Stimulated activated naive CD8-positive, alpha-beta T cell treated with anti-CD3 and anti-CD28 coated beads, Interleukin-15, amount 100 ng/mL, for 72 hours (primary cell): ENCODE measurements around the gene STYK1.
A peak's percentile ranks its signal among the peaks of the same experiment; 100 is the strongest.

Source experiments
- ATAC-seq: fragments of 150-1000 bp; cut with Tn5 transposase; 2 replicates; pipeline ENCODE4 v1.10.0; 2021; ENCODE audit warnings: mild to moderate bottlenecking, moderate library complexity
- DNase-seq, 2 donors: peaks; one replicate each; pipeline ENCODE4 v3.0.0; 2021 to 2022
- H3K27ac Mint-ChIP-seq, 2 donors: one replicate each; pipeline ENCODE4 v1.8.0; 2022; ENCODE audit warnings: mild to moderate bottlenecking in 2 of 2, mixed read lengths in 2 of 2, moderate library complexity in 2 of 2
- H3K27me3 Mint-ChIP-seq: one replicate; pipeline ENCODE4 v1.8.0; 2022; ENCODE audit warnings: mixed read lengths
- H3K4me1 Mint-ChIP-seq: one replicate; pipeline ENCODE4 v1.8.0; 2022; ENCODE audit warnings: mild to moderate bottlenecking, mixed read lengths
- H3K4me3 Mint-ChIP-seq, 2 donors: one replicate each; pipeline ENCODE4 v1.8.0; 2022; ENCODE audit warnings: mild to moderate bottlenecking in 2 of 2, mixed read lengths in 2 of 2, moderate library complexity in 1 of 2
- H3K9me3 Mint-ChIP-seq, 2 donors: one replicate each; pipeline ENCODE4 v1.8.0; 2022; ENCODE audit warnings: mixed read lengths in 2 of 2

STYK1 gene

DNA sequence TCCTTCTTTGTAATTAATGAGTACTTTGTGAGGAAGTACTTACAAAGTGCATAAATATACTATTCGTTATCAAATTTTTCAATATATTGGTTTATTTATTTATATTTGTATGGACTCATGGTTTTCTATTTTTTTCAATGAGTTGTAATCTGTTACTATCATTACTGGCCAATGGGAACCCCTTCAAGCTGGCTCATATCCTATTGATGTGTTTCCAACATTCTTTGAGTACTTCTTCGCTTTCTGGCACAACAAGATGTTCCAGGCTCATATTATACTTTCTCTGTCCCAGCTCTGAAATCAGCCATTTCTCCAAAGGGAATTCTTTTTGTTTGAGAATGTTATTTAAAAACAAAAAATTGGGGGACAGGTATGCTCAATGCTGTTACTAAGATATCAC lies 31.8 kb upstream of the STYK1 start:
- Mint-ChIP-seq H3K4me1 (peaks cover 20% of the 10 kb centered on the region), H3K4me3 (no peak overlapping the region), H3K27me3 (no peaks in the 10 kb centered on the region), H3K27ac (no peak overlapping the region), H3K9me3 (no peaks in the 10 kb centered on the region)
- no peak for DNase-seq
- ATAC-seq, result no peak

DNA sequence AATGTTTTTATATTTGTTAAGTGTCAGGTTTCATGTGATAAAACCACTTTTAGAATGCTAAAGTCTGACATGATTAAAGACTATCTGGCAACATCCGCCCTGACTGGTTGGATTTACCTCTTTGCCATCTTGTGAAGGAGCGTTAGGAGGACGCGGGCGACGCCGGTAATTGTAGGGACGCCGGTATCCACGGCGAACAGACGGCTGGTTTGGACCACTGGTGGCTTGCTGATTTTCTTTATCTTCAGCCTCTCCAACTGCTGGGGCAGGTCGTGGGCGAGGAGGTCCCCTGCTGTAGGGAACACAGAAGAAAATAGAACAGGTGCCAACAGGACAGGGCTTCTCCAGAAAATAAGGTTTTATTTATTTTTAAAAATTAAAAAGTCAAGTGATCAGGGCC lies 28.0 kb upstream of the STYK1 start:
- no peak for ATAC-seq
- Mint-ChIP-seq H3K4me1 (peaks cover 16% of the 10 kb centered on the region), H3K27ac (no peak overlapping the region), H3K27me3 (no peaks in the 10 kb centered on the region), H3K9me3 (no peaks in the 10 kb centered on the region), H3K4me3 (no peak overlapping the region)
- no peak for DNase-seq

DNA sequence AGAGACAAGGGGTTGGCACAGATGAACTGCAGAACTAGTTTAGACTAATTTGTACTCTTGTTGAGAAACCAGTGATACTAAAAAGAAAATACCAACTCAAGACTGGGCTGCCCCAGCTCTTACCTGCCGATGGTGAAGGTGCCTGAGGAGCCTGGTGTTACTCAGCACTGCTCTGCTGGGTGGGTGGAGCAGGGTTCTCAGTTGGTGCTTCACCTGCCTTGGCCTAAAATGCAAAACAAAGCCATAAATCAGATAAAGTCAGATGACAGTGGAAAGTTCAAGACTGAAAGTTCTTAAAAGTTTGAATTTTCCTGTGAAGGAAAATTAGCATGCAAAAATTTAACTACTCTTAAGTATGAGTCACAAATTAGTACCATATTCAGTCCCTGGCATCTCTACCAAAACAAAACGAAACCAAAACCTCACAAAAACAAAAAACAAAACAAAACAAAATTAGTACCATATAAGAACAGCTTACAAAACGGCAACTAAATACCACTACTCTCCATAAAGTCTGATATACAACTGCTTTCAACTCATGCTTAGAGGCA lies 27.4 kb upstream of the STYK1 start:
- DNase-seq, result peak in 1 of 2 donors; percentile 24
- H3K4me1 Mint-ChIP-seq, result peaks cover 16% of the 10 kb centered on the region
- peak overlapping the region; percentile 13 to 37 for H3K27ac Mint-ChIP-seq
- H3K27me3 Mint-ChIP-seq, result no peaks in the 10 kb centered on the region
- H3K9me3 Mint-ChIP-seq, result no peaks in the 10 kb centered on the region
- peak; percentile 91 for ATAC-seq
- H3K4me3 Mint-ChIP-seq, result peak overlapping the region in 1 of 2 donors; percentile 20

DNA sequence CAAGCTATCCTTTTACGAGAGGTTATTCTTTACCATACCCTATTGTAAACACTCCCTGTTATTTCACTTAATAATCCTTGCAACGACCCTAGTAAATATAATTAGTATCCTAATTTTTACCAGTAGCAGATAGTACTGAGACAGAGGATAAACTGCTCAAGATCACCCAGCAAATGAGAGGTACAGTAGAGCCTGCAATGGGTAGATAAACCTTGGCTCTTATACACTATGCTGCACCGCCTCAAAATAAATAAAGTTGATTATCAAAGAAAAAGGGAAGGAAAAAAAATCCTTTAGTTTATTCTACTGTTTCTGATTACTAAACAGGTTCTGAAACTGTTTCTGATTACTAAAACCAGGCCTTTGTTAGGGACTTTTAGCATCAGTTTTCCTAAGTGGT lies 26.7 kb upstream of the STYK1 start:
- H3K4me1 Mint-ChIP-seq, result peaks cover 16% of the 10 kb centered on the region
- DNase-seq (no peak), ATAC-seq (no peak)
- no peaks in the 10 kb centered on the region for H3K9me3 Mint-ChIP-seq
- H3K27ac Mint-ChIP-seq, result peak overlapping the region in 1 of 2 donors; percentile 8
- no peaks in the 10 kb centered on the region for H3K27me3 Mint-ChIP-seq
- no peak overlapping the region for H3K4me3 Mint-ChIP-seq

DNA sequence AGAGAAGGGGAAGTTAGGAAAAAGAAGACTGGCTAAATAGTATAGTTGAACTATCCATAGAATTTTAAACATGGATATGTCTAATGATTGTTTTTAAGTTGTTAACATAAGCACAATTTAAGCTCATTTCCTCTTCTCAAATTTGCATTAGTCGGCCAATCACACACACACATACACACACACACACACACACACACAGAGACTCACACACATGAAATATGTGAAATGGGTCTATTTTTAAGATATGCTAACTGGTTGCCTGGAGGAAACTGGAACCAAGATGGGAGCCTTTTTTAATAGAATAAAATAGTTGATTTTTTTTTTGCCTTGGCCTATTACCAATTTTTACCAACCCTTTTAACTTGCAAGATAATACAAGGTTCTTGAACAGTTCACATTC lies 24.0 kb upstream of the STYK1 start:
- H3K4me3 Mint-ChIP-seq, result no peak overlapping the region
- H3K27ac Mint-ChIP-seq, result no peak overlapping the region
- ATAC-seq, result no peak
- no peak for DNase-seq
- H3K9me3 Mint-ChIP-seq, result no peaks in the 10 kb centered on the region
- H3K4me1 Mint-ChIP-seq, result peaks cover 16% of the 10 kb centered on the region
- H3K27me3 Mint-ChIP-seq, result no peaks in the 10 kb centered on the region

DNA sequence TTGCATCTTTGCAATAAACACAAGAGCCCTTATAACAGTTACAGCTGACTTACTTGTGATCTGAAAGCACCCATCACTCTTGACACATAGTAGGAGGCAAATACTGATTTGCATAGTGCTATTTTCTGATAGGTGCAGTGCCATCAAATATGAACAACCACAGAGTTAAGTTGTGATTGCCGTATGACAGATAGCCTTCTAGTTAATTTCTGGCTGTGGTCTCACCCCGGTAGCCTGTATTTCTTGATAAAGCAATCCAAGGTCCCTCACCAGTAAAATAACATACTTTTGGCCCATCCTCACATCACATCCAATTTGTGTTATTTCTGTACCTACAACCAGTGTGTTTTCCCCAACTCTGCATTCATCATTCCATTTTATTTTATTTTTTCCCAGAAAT lies 23.3 kb upstream of the STYK1 start:
- H3K9me3 Mint-ChIP-seq, result no peaks in the 10 kb centered on the region
- no peaks in the 10 kb centered on the region for H3K27me3 Mint-ChIP-seq
- ATAC-seq (no peak), DNase-seq (no peak)
- H3K27ac Mint-ChIP-seq, result no peak overlapping the region
- peaks cover 16% of the 10 kb centered on the region for H3K4me1 Mint-ChIP-seq
- no peak overlapping the region for H3K4me3 Mint-ChIP-seq

DNA sequence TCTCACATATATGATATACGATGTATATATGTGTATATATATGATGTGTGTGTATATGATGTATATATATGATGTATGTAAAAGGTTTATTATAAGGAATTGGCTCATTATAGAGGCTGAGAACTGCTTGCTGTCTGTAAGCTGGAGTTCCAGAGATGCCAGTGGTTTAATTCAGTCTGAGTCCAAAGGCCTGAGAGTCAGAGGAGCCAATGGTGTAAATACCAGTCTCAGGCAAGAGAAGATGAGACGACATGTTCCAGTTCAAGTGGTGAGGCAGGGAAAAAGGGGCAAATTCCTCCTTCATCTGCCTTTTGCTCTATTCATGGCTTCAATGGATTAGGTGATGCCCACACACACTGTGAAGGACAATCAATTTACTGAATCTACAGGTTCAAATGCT lies 17.1 kb upstream of the STYK1 start:
- Mint-ChIP-seq H3K4me3 (no peak overlapping the region), H3K9me3 (peaks cover 8 to 16% of the 10 kb centered on the region in 2 donors), H3K4me1 (no peaks in the 10 kb centered on the region), H3K27ac (no peak overlapping the region), H3K27me3 (no peaks in the 10 kb centered on the region)
- ATAC-seq, result no peak
- DNase-seq, result no peak

DNA sequence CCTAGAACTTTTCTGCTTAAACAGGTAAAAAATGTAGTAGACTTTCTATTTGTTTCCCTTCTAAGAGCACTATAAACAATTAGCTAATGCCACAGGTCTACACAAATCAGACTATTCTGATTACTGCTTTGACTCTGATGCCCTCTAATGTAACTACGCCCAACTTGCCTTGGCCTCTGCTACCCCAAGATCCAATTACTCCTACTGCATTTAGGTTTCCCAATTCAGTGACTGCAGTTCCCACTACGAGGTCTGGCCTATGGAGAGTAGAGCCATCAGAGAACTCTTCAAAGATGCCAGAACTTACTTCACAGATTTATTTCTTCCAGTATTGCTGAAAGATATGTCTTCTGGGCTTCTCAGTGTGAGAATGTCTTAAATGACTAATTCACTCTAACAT lies 15.3 kb upstream of the STYK1 start:
- Mint-ChIP-seq H3K4me3 (no peak overlapping the region), H3K9me3 (peaks cover 8 to 16% of the 10 kb centered on the region in 2 donors), H3K27ac (no peak overlapping the region), H3K27me3 (peaks cover 9% of the 10 kb centered on the region), H3K4me1 (no peaks in the 10 kb centered on the region)
- ATAC-seq (no peak), DNase-seq (no peak)

DNA sequence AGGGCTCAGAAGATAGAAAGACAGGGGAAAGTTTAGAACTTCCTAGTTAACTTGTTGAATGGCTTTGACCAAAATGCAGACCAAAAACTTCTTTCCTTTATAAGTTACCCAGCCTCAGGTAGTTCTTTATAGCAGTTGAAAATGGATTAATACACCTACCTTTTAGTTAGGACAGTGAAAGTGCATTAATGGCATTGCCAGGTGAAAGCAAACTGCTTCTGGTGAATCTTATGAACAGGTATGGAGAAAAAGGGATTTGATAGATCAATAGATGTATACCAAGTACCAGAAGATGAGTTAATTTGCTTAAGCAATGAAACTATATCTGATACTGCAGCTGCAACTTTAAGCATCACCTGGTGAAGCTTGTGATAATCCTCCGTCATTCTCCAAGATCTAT lies 14.2 kb upstream of the STYK1 start:
- DNase-seq (no peak), ATAC-seq (no peak)
- Mint-ChIP-seq H3K27ac (no peak overlapping the region), H3K4me3 (no peak overlapping the region), H3K4me1 (no peaks in the 10 kb centered on the region), H3K9me3 (peaks cover 8 to 16% of the 10 kb centered on the region in 2 donors), H3K27me3 (peaks cover 9% of the 10 kb centered on the region)

DNA sequence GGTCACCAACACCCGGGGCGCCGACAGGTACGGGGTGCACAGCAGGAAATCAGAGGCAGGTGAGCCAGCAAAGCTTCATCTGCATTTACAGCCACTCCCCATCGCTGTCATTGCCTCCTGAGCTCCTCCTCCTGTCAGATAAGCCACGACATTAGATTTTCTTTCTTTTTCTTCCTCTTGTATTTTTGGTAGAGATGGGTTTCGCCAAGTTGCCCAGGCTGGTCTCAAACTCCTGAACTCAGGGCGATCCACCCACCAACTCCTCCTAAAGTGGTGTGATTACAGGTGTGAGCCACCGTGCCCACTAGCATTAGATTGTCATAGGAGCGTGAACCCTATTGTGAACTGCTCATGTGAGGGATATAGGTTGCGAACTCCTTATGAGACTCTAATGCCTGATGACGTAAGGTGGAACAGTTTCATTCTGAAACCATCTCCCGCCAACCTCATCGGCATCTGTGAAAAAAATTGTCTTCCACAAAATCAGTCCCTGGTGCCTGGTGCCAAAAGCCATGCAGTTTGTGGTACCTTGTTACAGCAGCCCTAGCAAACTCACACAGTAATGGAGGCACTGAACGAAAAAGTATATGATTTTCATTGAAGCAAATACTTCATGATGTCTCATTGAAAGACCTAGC lies 1.5 kb downstream of the STYK1 start:
- Mint-ChIP-seq H3K27ac (peak overlapping the region in 1 of 2 donors; percentile 10), H3K4me3 (peak overlapping the region; percentile 88 to 89), H3K27me3 (peaks cover 17% of the 10 kb centered on the region), H3K4me1 (peaks cover 57% of the 10 kb centered on the region), H3K9me3 (no peaks in the 10 kb centered on the region)
- ATAC-seq, result no peak
- DNase-seq, result peak in 1 of 2 donors; percentile 21

DNA sequence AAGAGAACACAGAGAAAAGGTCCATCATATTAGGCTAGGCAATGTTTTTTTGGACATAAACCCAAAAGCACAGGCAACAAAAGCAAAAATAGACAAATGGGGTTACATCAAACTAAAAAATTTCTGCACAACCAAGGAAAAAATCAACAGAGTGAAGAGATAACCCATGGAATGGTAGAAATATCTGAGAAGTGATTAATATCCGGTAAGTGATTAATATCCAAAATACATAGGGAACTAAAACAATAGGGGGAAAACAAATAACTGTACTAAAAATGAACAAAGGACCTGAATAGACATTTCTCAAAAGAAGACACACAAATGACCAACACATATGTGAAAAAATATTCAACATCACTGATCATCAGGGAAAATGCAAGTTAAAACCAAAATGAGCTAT lies 4.3 kb downstream of the STYK1 start:
- ATAC-seq, result no peak
- no peaks in the 10 kb centered on the region for H3K27me3 Mint-ChIP-seq
- peaks cover 45% of the 10 kb centered on the region for H3K4me1 Mint-ChIP-seq
- H3K9me3 Mint-ChIP-seq, result no peaks in the 10 kb centered on the region
- no peak overlapping the region for H3K27ac Mint-ChIP-seq
- DNase-seq, result no peak
- no peak overlapping the region for H3K4me3 Mint-ChIP-seq

DNA sequence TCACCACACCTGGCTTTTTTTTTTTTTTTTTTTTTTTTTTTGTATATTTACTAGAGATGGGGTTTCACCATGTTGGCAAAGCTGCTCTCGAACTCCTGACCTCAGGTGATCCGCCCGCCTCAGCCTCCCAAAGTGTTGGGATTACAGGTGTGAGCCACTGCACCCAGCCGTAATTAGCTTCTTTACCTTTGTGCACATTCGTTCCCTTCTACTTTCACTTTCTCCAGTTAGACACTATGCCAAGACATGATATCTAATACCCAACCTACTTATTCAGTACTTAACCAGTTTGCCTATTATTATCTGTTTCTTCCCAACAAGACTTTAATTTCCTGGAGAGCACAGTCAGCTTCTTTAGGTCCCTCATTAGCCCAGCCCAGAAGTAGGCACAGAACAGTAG lies 5.3 kb downstream of the STYK1 start:
- H3K9me3 Mint-ChIP-seq, result no peaks in the 10 kb centered on the region
- no peaks in the 10 kb centered on the region for H3K27me3 Mint-ChIP-seq
- DNase-seq (no peak), ATAC-seq (no peak)
- H3K27ac Mint-ChIP-seq, result peak overlapping the region; percentile 13 to 90
- peaks cover 35% of the 10 kb centered on the region for H3K4me1 Mint-ChIP-seq
- peak overlapping the region; percentile 81 to 87 for H3K4me3 Mint-ChIP-seq

DNA sequence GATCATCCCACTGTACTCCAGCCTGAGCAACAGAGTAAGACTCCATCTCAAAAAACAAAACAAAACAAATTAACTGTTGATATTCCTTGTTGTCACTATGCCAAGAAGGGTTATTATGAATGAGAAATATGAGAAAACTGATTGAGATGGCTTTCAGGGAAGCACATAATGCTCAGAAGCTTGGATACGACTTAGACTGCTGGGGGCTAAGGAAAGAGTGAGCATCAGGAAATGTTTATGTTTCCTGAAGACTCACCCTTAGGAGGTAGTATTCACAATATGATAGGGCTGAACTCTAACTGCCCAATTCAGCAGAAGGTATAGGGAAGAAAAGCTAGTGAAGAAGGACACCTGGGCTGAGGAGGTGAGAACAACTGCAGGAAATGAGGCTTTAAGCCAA lies 6.3 kb downstream of the STYK1 start:
- DNase-seq, result no peak
- ATAC-seq, result no peak
- H3K4me1 Mint-ChIP-seq, result peaks cover 25% of the 10 kb centered on the region
- H3K27ac Mint-ChIP-seq, result no peak overlapping the region
- H3K4me3 Mint-ChIP-seq, result peak overlapping the region in 1 of 2 donors; percentile 28
- no peaks in the 10 kb centered on the region for H3K27me3 Mint-ChIP-seq
- H3K9me3 Mint-ChIP-seq, result no peaks in the 10 kb centered on the region

DNA sequence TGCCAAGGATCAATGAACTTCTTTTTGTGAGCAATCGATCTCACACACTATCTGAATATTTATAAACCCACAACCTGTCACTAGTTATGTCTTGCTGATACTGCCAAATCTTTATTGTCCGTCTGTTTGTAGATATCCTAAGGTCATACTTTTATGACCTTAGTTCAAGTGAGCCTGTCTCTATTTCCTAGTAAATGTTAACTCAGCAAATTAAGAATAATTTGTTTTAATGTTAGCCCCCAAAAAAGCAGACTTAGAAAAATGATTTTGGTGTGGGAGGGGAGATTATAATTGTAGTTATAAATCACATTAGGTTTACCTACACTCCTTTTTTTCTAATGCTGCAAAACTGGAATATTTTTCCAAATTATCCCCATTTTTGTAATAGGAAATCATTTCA lies 9.4 kb downstream of the STYK1 start:
- H3K4me3 Mint-ChIP-seq, result no peak overlapping the region
- ATAC-seq (no peak), DNase-seq (no peak)
- H3K9me3 Mint-ChIP-seq, result no peaks in the 10 kb centered on the region
- H3K4me1 Mint-ChIP-seq, result peaks cover 14% of the 10 kb centered on the region
- H3K27me3 Mint-ChIP-seq, result no peaks in the 10 kb centered on the region
- H3K27ac Mint-ChIP-seq, result no peak overlapping the region

DNA sequence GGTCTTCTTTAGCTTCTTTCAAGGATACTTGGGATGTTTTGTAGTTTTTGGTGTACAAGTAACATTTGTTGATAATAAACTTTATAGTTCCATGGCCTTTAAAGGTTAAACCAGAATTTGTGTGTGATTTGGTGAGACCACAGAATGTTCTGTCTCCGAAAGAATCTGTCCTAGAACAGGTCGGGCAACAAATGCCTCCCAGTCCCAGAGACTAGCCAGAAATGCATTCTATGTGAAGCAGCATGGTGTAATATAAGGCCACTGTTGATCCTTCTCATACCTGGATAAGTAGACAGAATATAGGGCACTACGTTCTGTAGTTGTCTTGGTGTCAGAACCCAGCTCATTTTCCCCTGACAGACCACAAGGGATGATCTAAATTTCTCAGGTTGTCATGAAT lies 10.0 kb downstream of the STYK1 start:
- no peak overlapping the region for H3K27ac Mint-ChIP-seq
- DNase-seq, result no peak
- peaks cover 12% of the 10 kb centered on the region for H3K4me1 Mint-ChIP-seq
- no peaks in the 10 kb centered on the region for H3K9me3 Mint-ChIP-seq
- no peaks in the 10 kb centered on the region for H3K27me3 Mint-ChIP-seq
- ATAC-seq, result no peak
- no peak overlapping the region for H3K4me3 Mint-ChIP-seq

DNA sequence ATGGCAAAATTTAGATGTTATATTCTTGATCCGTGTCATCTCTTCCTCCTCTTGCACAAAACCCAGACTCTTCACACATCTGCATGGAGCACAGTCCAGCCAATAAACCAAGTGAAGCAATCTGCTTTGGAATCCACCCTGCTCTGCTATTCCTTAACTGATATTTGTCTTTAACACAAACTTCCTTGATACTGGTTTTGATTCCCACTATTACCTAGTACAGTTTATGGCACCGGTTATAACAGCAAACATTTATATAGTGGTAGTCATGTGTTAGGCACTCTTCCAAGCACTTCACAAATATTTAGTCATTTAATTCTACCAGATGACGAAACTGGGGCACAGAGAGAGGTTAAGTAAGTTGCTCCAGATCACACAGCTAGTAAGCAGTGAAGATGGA lies 12.5 kb downstream of the STYK1 start:
- no peak overlapping the region for H3K27ac Mint-ChIP-seq
- H3K4me3 Mint-ChIP-seq, result no peak overlapping the region
- no peaks in the 10 kb centered on the region for H3K27me3 Mint-ChIP-seq
- no peak for DNase-seq
- no peak for ATAC-seq
- peaks cover 0 to under 1% of the 10 kb centered on the region in 2 donors for H3K9me3 Mint-ChIP-seq
- no peaks in the 10 kb centered on the region for H3K4me1 Mint-ChIP-seq

DNA sequence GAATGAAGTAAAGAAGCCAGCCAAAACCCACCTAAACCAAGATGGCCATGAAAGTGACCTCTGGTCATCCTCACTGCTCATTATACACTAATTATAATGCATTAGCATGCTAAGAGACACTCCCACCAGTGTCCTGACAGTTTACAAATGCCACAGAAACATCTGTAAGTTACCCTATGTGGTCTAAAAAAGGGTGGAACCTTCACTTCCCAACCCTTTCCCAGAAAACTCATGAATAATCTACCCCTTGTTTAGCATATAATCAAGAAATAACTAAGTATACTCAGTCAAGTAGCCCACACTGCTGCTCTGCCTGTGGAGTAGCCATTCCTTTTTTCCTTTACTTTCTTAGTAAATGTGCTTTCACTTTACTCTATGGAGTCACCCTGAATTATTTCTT lies 19.8 kb downstream of the STYK1 start:
- H3K27ac Mint-ChIP-seq, result peak overlapping the region in 1 of 2 donors; percentile 26
- H3K4me3 Mint-ChIP-seq, result no peak overlapping the region
- no peaks in the 10 kb centered on the region for H3K4me1 Mint-ChIP-seq
- peaks cover 8 to 15% of the 10 kb centered on the region in 2 donors for H3K9me3 Mint-ChIP-seq
- H3K27me3 Mint-ChIP-seq, result no peaks in the 10 kb centered on the region
- ATAC-seq, result no peak
- no peak for DNase-seq
